SIG-M5 treated with dmso at 0.1 percent for 504 hours (cell line): ENCODE results near the gene PSME3.

Source experiments
- DNase-seq: peaks from one replicate; lab custom pipeline; 2025; ENCODE audit not compliant: unreplicated experiment; lab: John Stamatoyannopoulos, UW

The PSME3 gene, protein sequence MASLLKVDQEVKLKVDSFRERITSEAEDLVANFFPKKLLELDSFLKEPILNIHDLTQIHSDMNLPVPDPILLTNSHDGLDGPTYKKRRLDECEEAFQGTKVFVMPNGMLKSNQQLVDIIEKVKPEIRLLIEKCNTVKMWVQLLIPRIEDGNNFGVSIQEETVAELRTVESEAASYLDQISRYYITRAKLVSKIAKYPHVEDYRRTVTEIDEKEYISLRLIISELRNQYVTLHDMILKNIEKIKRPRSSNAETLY

DNA sequence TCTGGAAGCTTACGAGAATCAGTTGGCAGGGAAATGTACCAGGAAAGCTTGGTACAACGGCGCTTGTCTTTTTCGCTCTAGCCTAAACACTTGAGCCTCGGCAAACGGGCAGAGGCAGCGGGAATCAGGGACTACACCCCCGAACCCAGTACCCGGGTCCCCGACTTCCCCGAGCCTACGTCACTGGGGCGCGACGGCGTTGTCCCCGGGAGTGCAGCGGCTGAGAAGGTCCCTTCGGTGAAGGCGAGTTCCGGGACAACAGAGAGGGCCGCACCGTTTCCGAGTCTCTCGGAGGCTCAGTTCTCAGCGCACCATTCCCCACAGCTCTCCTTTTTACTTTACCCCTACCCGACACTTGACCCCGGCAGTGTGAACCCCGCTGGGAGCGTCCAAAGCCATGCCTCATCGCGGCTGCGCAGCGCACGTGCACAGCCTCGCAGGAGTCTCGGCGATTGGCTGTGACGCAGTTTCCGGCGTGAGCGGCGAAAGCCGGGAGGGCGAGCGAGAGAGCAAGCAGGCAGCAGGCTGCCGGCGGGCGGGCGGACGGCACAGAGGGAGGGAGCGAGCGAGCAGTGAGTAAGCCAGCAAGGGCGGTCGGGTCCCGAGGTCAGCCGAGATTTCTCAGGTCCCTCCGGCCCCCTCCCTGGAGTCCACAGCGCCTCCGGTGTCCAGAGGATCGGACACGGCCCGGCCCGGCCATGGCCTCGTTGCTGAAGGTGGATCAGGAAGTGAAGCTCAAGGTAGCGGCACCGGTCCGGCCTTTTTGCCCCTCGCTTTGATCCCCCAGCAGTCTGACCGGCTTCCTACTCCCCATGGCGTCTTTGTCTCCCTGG, at the start of gene PSME3:
Gene PSME3, plus strand, starts transcription at position 464 of the 833 bp plus-strand sequence. Its CDS starts 235 bp downstream, at position 699.
- DNase-seq, result peak; percentile 84

DNA sequence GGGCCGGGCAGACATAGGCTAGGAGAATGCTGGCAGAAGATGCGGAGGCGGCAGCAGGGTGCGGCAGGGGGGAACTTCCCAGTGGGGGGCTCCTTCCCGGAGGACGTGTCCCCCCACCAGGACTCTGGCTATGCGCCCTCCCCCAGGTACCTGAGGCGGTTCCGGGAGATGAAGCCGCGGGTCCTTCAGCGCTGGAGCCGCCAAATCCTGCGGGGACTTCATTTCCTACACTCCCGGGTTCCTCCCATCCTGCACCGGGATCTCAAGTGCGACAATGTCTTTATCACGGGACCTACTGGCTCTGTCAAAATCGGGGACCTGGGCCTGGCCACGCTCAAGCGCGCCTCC, 49.4 kb upstream of the PSME3 start:
- no peak for DNase-seq

DNA sequence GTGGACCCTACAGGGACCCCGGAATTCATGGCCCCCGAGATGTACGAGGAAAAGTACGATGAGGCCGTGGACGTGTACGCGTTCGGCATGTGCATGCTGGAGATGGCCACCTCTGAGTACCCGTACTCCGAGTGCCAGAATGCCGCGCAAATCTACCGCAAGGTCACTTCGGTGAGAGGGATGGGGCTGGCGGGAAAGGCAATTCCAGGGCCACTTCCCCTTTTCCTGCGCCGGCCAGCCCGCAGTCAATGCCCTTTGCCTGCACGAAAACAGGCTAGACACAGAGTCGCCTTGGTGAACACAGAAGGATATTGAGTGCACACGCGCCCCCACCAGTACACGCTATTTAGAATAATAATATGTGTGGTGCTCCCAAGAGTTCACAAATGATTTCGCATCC, 48.8 kb upstream of the PSME3 start:
- DNase-seq, result peak; percentile 22

DNA sequence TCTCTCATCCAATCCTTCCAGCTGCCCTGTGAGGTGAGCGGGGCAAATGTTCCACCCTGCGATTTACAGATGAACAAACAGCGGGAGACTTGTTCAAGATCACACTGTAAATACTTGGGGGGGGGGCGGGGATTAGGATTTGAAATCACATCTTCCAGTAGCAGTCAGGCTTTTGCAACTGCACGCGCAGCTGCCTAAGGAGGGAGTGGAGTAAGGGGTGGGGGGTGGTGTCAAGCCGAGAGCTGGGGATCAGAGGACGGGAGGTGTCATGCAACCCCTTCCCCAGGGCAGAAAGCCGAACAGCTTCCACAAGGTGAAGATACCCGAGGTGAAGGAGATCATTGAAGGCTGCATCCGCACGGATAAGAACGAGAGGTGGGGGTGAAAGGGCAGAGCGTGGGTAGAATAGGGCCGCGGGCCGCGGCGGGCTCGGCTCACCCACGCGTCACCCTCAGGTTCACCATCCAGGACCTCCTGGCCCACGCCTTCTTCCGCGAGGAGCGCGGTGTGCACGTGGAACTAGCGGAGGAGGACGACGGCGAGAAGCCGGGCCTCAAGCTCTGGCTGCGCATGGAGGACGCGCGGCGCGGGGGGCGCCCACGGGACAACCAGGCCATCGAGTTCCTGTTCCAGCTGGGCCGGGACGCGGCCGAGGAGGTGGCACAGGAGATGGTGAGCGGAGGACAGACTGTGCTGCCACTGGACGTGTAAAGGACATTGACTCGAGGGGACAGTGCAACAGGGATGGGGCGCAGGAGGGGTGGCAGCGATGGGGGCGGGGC, 48.2 kb upstream of the PSME3 start:
- DNase-seq, result no peak

GRCh38 chr17:42787266-42787665, 45.9 kb upstream of the PSME3 start:
- DNase-seq, result no peak

DNA sequence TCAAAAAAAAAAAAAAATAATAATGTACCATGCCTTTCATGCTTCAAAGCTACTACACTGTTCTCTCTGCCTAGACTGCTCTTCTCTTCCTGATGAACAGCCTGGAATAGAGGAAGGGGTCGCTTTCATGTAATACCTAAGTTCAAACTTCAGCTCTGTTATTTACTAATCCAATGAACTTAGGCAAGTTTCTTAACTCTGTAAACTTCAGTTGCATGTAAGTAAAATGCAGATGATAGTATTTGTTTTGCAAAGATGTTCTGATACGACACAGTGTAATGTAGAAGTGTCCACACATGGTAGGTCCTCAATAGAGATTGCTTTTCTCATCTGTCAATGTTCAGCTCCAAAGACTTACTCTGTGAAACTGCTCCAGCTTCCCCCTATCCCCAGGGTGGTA, 41.2 kb upstream of the PSME3 start:
- no peak for DNase-seq

GRCh38 chr17:42792545-42792944, 40.7 kb upstream of the PSME3 start:
- no peak for DNase-seq

- DNase-seq, result no peak
These were observed 38.1 kb upstream of the PSME3 start for GRCh38 chr17:42795061-42795460.

DNA sequence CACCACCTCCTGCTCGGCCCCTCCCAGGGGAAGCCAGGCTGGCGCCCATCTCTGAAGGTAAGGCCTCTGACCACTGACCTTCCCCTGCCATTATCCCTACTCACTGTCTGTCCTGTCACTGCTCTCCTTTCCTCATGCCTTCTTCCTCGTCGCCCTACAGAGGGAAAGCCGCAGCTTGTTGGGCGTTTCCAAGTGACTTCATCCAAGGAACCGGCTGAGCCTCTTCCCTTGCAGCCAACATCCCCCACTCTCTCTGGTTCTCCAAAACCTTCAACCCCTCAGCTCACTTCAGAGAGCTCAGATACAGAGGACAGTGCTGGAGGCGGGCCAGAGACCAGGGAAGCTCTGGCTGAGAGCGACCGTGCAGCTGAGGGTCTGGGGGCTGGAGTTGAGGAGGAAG, 37.7 kb upstream of the PSME3 start:
- no peak for DNase-seq

GRCh38 chr17:42796066-42796758, 37.0 kb upstream of the PSME3 start:
- DNase-seq, result no peak

GRCh38 chr17:42797067-42798007, 35.9 kb upstream of the PSME3 start:
- no peak for DNase-seq

GRCh38 chr17:42798011-42798382, 35.2 kb upstream of the PSME3 start:
- DNase-seq, result no peak

DNA sequence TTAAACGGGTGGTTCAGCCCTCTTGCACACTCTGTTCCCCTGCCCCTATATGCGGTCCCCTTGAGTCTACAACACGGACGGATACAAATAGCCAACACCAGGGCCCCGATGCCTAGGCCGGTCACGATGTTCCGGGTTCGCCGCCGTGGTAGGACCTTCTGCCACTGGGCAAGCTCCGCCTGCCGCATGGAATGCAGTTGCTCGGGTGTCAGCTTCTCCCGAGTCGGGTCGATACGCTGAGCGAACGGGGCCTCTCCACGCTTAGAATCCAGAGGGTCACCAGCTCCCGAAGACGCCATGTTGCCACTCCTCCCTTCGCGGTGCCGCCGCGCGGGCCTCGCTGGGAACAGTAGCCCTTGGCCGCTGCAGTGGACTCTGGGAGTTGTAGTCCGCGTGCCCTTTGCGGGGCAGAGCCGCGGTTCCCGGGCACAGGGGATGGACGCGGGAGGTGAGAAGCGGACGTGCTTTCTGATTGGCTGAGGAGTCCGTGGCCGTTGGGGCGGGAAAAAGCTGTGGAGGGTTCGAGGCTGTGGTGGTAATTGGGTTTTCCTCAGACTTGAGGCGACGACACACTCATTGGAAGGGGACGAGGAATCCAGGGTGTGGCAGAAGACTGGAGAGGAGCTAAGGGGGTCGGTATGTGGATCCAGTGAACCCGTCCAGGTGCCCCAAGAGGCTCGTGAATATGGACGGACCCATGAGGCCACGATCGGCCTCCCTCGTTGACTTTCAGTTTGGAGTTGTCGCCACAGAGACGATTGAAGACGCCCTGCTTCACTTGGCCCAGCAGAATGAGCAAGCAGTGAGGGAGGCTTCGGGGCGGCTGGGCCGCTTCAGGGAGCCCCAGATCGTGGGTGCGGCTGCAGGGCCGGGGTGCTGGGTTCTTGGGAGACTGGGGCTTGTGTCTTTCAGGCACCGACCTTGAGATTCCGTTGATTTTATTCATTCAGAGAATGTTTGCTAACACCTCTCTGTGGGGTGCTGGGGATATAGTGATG, 34.5 kb upstream of the PSME3 start, which contains the start of the genes CNTD1 and COA3:
Gene CNTD1, plus strand, starts transcription at position 479 of the 998 bp plus-strand sequence. Its CDS starts 207 bp downstream, at position 686.
Gene COA3, minus strand, starts transcription at position 322 of the 998 bp plus-strand sequence. Its CDS starts 23 bp downstream, at position 299.
- DNase-seq, result peak; percentile 67

DNA sequence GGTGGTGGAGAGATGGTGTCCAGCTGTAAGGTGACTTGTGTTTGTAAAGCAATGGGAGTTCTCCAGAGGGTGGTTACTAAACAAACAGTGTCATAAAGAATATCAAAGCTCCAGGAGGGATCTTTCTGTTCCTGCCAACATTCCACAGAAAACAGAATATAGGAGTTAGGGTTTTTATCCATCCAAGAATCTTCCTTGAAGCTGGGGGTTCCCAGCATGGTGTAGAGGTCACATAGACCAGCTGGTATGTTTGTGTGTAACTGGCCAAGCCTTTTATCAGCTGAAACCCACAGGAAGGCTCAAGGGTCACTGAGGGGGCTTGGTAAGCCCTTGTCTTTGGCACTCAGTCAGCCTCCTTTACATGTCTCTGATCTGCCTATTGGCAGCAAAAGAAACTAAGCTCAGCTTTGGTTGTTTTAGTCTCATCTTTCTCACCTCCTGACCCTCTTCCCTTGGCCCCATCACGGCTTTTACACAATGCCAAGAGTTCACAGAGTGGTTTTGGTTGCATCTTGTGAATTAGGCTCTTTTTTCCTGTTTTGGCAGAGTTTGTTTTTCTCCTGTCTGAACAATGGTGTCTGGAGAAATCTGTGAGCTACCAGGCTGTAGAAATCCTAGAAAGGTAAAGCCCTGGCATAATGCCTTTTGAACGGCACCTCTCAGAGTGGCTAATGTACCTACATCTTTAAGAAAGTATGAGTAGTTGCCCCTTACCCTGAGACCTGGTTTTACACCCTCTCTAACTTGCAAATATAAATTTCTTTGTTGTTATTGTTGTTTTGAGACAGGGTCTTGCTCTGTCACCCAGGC, 29.9 kb upstream of the PSME3 start:
- DNase-seq, result no peak

DNA sequence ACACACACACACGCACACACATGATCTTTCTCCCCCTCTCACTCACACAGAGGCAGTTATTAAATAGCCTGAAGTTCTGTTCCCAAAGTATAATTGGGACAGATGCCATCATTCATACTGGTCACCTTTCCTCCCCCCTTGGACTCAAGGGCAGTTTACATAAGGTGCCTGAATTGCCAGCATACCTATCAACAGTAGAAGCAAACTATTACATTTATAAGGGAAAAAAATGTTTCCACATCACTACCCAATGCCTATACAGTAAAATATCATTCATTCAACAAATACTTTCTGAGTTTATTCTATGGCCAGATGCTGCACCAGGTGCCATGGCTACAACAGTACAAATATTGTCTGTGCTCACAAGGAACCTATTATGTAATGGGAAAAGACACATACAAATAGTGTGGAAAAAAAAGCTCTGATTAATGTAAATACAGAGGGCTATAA, 28.3 kb upstream of the PSME3 start:
- peak; percentile 37 for DNase-seq

- DNase-seq, result no peak
These were observed 26.9 kb upstream of the PSME3 start for GRCh38 chr17:42806249-42806648.

- peak; percentile 53 for DNase-seq
These were observed 23.9 kb upstream of the PSME3 start for GRCh38 chr17:42809250-42809649.
